Sigmoid colon (tissue), 7 donors: ENCODE measurements around the gene GRIN2A. TPM values are rescaled to one million over a fixed set of nuclear protein-coding genes. Genes with fewer than 3 reads are reported as not detected.

Experiments
- DNase-seq: peaks from one replicate; pipeline ENCODE4 v3.0.0-alpha.2; 2019
- H3K27ac ChIP-seq, 4 donors: fragments of 200-600 bp; sonication (generic); one replicate each; pipeline ENCODE4 v1.5.1; 2016 to 2019; ENCODE audit warnings: mild to moderate bottlenecking in 1 of 4
- H3K27me3 ChIP-seq, 3 donors: fragments of 200-600 bp; sonication (generic); one replicate each; pipeline ENCODE4 v1.5.1; 2019; ENCODE audit warnings: mild to moderate bottlenecking in 1 of 3
- H3K36me3 ChIP-seq, 4 donors: fragments of 200-600 bp; sonication (generic); one replicate each; pipeline ENCODE4 v1.5.1; 2016 to 2019
- H3K4me1 ChIP-seq, 4 donors: fragments of 200-600 bp; sonication (generic); one replicate each; pipeline ENCODE4 v1.5.1; 2017 to 2019
- H3K4me3 ChIP-seq, 4 donors: fragments of 200-600 bp; sonication (generic); one replicate each; pipeline ENCODE4 v1.5.1; 2017 to 2019; ENCODE audit warnings: mild to moderate bottlenecking in 2 of 4, moderate library complexity in 1 of 4
- H3K9me3 ChIP-seq, 4 donors: fragments of 200-600 bp in 3 of 4; sonication (generic) in 3 of 4; one replicate each; pipeline versions ENCODE4 v1.5.1 to v1.6.1; 2013 to 2019
- CTCF ChIP-seq, 4 experiments: fragments of 450-650 bp in 3 of 4; fragments of 200-600 bp in 1 of 4; IDR thresholded peaks; one replicate each; pipeline ENCODE4 v1.5.1; 2016 to 2019; ENCODE audit warnings: antibody characterized with exemption in 4 of 4, mild to moderate bottlenecking in 3 of 4, moderate library complexity in 2 of 4
- EP300 ChIP-seq, 4 donors: sonication (generic); formaldehyde crosslinking; IDR thresholded peaks; one replicate each; pipeline ENCODE4 v1.6.1; 2017; ENCODE audit warnings: antibody characterized with exemption in 4 of 4
- POLR2A ChIP-seq, 2 donors: fragments of 450-650 bp; IDR thresholded peaks; one replicate each; pipeline ENCODE4 v1.6.1; 2016; ENCODE audit warnings: antibody characterized with exemption in 2 of 2, mild to moderate bottlenecking in 2 of 2, moderate library complexity in 2 of 2
- POLR2AphosphoS5 ChIP-seq, 4 donors: sonication (generic); formaldehyde crosslinking; IDR thresholded peaks; one replicate each; pipeline ENCODE4 v1.6.1; 2017; ENCODE audit warnings: antibody characterized with exemption in 4 of 4
- WGBS, 2 donors: extraction: QIAGEN DNeasy Blood & Tissue Kit; methylation state at CpG; one replicate each; pipeline ENCODE4 v1.1.7; 2013; 5-methylcytosine and 5-hydroxymethylcytosine counted together
- intact Hi-C: fragments of 100-400 bp; cut with DNase I; formaldehyde crosslinking; loops from one replicate; pipeline ENCODE4 v1.15.1; 2023
- polyA plus RNA-seq, 3 donors: library from polyadenylated mRNA; stranded (reverse); fragments of 200-250 nt; gene quantifications; one replicate each; pipeline ENCODE4 v1.2.3, GENCODE V29; 2013
- total RNA-seq, 4 donors: library from RNA; depleted of rRNA; stranded (reverse); fragments of >200 nt; gene quantifications; one replicate each; pipeline ENCODE4 v1.1.0, GENCODE V29; 2016
- donor health status: healthy with polysubstance abuse.
- donor health status: Bipolar disorder and iron deficiency.
- donor health status: healthy.

GRIN2A gene
- total and polyA plus RNA-seq, 7 donors, result under 0.01 to 0.36 (median 0.09) TPM

DNA sequence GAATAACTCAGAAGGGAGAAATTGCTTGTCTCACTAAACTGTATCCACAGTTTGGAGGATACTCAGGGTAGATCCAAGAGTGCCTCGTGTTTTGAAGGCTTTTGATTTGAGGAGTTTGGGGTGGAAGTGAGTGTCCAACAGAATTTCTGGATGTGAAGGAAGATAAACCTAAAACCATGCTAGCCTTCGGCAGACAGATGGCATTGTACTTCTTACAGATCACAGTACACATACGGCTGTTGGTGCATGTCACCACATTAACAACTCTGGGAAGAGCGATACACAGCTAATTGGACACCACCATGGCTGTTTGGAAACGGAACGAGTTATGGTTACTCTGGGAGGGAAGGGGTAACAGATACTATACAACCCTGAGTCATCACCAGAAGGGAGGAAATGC lies 420.4 kb downstream of the GRIN2A start:
- 90 to 91% methylated on average over 6 of the region's 6 CpGs for WGBS, 2 donors

GRCh38 chr16:9757687-9758086 lies 424.5 kb downstream of the GRIN2A start:
- DNase-seq, result no peak
- TF ChIP-seq EP300 (IDR thresholded peaks at IDR 0.05), result no peak
- TF ChIP-seq POLR2AphosphoS5 (IDR thresholded peaks at IDR 0.05), result no peak
- no peak for TF ChIP-seq CTCF (IDR thresholded peaks at IDR 0.05)
- no peak for TF ChIP-seq POLR2A (IDR thresholded peaks at IDR 0.05)
- no peaks in the 10 kb centered on the region for H3K36me3 ChIP-seq
- intact Hi-C loops, result no loop called here
- 80 to 93% methylated on average over 4 of the region's 4 CpGs for WGBS, 2 donors
- no peaks in the 10 kb centered on the region for H3K27me3 ChIP-seq
- no peak overlapping the region for H3K4me3 ChIP-seq
- no peak overlapping the region for H3K27ac ChIP-seq
- no peaks in the 10 kb centered on the region for H3K4me1 ChIP-seq
- no peaks in the 10 kb centered on the region for H3K9me3 ChIP-seq

More for the DNA sequence above, 420.4 kb downstream of the GRIN2A start:
- H3K9me3 ChIP-seq, result no peaks in the 10 kb centered on the region
- no peak overlapping the region for H3K27ac ChIP-seq
- H3K4me1 ChIP-seq, result no peaks in the 10 kb centered on the region
- TF ChIP-seq POLR2A (IDR thresholded peaks at IDR 0.05) (no peak), EP300 (IDR thresholded peaks at IDR 0.05) (no peak), POLR2AphosphoS5 (IDR thresholded peaks at IDR 0.05) (no peak), CTCF (IDR thresholded peaks at IDR 0.05) (no peak)
- intact Hi-C loops, result no loop called here
- no peaks in the 10 kb centered on the region for H3K27me3 ChIP-seq
- no peak for DNase-seq
- no peak overlapping the region for H3K4me3 ChIP-seq
- no peaks in the 10 kb centered on the region for H3K36me3 ChIP-seq

GRCh38 chr16:9756434-9756833 lies 425.8 kb downstream of the GRIN2A start:
- no peak for TF ChIP-seq CTCF (IDR thresholded peaks at IDR 0.05)
- TF ChIP-seq POLR2A (IDR thresholded peaks at IDR 0.05), result no peak
- TF ChIP-seq POLR2AphosphoS5 (IDR thresholded peaks at IDR 0.05), result no peak
- TF ChIP-seq EP300 (IDR thresholded peaks at IDR 0.05), result no peak
- intact Hi-C loops, result no loop called here
- no peaks in the 10 kb centered on the region for H3K4me1 ChIP-seq
- H3K4me3 ChIP-seq, result no peak overlapping the region
- no peaks in the 10 kb centered on the region for H3K27me3 ChIP-seq
- DNase-seq, result no peak
- H3K27ac ChIP-seq, result no peak overlapping the region
- no peaks in the 10 kb centered on the region for H3K9me3 ChIP-seq
- 90 to 92% methylated on average over 4 of the region's 4 CpGs for WGBS, 2 donors
- H3K36me3 ChIP-seq, result no peaks in the 10 kb centered on the region

DNA sequence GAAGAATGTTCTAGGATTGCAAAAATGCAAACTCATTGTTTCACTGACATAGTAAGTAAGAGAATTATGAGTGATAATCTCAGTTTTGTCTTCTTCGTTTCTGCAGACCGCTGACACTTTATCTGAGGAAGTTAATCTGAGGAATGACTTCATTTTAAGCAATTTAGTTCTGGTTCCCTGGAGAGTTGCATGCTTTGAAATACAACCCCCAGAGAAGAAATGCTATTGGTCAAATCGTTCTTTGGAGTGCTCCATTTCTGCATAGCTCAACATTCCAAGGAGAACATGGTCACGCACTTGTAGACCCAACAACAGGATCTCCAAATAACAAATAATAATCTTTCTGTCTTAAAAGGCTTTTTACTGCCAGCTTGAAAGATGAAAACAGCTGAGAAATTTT lies 427.1 kb downstream of the GRIN2A start:
- intact Hi-C loops, result no loop called here
- no peaks in the 10 kb centered on the region for H3K9me3 ChIP-seq
- H3K36me3 ChIP-seq, result no peaks in the 10 kb centered on the region
- no peak overlapping the region for H3K27ac ChIP-seq
- H3K4me3 ChIP-seq, result no peak overlapping the region
- no peaks in the 10 kb centered on the region for H3K27me3 ChIP-seq
- WGBS, 2 donors, result 59 to 81% methylated on average over 4 of the region's 4 CpGs
- no peaks in the 10 kb centered on the region for H3K4me1 ChIP-seq
- TF ChIP-seq POLR2A (IDR thresholded peaks at IDR 0.05) (no peak), EP300 (IDR thresholded peaks at IDR 0.05) (no peak), POLR2AphosphoS5 (IDR thresholded peaks at IDR 0.05) (no peak), CTCF (IDR thresholded peaks at IDR 0.05) (no peak)
- DNase-seq, result no peak

DNA sequence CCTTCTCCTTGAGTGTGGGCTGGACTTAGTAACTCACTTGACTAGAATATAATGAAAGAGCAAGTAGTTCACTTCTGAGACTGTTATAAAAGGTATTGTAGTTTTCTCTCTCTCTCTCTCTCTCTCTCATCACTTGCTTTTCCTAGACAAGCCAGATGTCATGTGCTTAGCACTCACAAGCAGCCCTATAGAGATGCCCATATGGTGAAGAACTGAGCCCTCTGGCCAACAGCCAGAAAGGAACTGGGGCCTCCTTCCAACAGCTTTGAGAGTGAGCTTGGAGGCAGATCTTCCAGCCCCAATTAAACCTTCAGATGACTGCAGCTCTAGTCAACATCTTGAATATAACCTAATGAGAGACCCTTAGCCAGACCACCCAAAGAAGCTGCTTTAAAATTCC lies 440.5 kb downstream of the GRIN2A start:
- TF ChIP-seq CTCF (IDR thresholded peaks at IDR 0.05) (no peak), POLR2AphosphoS5 (IDR thresholded peaks at IDR 0.05) (no peak), POLR2A (IDR thresholded peaks at IDR 0.05) (no peak), EP300 (IDR thresholded peaks at IDR 0.05) (no peak)
- intact Hi-C loops, result no loop called here
- H3K36me3 ChIP-seq, result no peaks in the 10 kb centered on the region

More for the DNA sequence above, 440.5 kb downstream of the GRIN2A start:
- peaks cover 0 to 8% (median 3%) of the 10 kb centered on the region in 4 donors for H3K4me1 ChIP-seq
- no peak for DNase-seq
- H3K9me3 ChIP-seq, result no peaks in the 10 kb centered on the region
- H3K27ac ChIP-seq, result no peak overlapping the region
- no peaks in the 10 kb centered on the region for H3K27me3 ChIP-seq
- H3K4me3 ChIP-seq, result no peak overlapping the region
